Brain microvascular endothelial cell (primary cell): Measurements from ENCODE around the gene KEAP1.
A peak's percentile ranks its signal among the peaks of the same experiment; 100 is the strongest.

ENCODE experiments used
- DNase-seq: peaks from one replicate; pipeline ENCODE4 v3.0.0-alpha.2; 2020
- H3K27ac ChIP-seq: fragments of 250-450 bp; sonication (Bioruptor Pico); 2 replicates; pipeline ENCODE4 v1.5.1; 2020; ENCODE audit warnings: mild to moderate bottlenecking, moderate library complexity
- H3K27me3 ChIP-seq: fragments of 250-450 bp; sonication (Bioruptor Pico); replicated peaks from 2 replicates; pipeline ENCODE4 v1.5.1; 2020; ENCODE audit warnings: mild to moderate bottlenecking
- H3K36me3 ChIP-seq: fragments of 250-450 bp; sonication (Bioruptor Pico); replicated peaks from 2 replicates; pipeline ENCODE4 v1.5.1; 2020; ENCODE audit warnings: mild to moderate bottlenecking
- H3K4me3 ChIP-seq: 2 replicates; pipeline ENCODE4 v1.5.1; 2011; ENCODE audit warnings: low read depth, mild to moderate bottlenecking, control low read depth, low read length, moderate library complexity
- CTCF ChIP-seq: IDR thresholded peaks from 2 replicates; pipeline ENCODE4 v1.5.1; 2011; ENCODE audit warnings: low read depth, mild to moderate bottlenecking, moderate library complexity, low read length, control low read depth, inconsistent platforms; ENCODE audit errors: missing control alignments
- in situ Hi-C: cut with HindIII; loops from 2 replicates; pipeline ENCODE4 v1.10.0; 2017; ENCODE audit warnings: low sequenced_read_pairs, low pct_ligation_motif_present

KEAP1 gene

GRCh38 chr19:10499550-10500246, 3.5 kb downstream of the KEAP1 start:
- no peaks in the 10 kb centered on the region for H3K27me3 ChIP-seq
- in situ Hi-C loops: no loop called here
- no peak for TF ChIP-seq CTCF
- H3K36me3 ChIP-seq: peaks cover 28% of the 10 kb centered on the region
- H3K27ac ChIP-seq: no peak overlapping the region
- no peak for DNase-seq
- no peak overlapping the region for H3K4me3 ChIP-seq

GRCh38 chr19:10497371-10497770, 5.8 kb downstream of the KEAP1 start:
- no peak for DNase-seq
- no peak for TF ChIP-seq CTCF
- H3K27me3 ChIP-seq: no peaks in the 10 kb centered on the region
- no peak overlapping the region for H3K27ac ChIP-seq
- no peak overlapping the region for H3K4me3 ChIP-seq
- in situ Hi-C loops: no loop called here
- H3K36me3 ChIP-seq: peaks cover 33% of the 10 kb centered on the region

GRCh38 chr19:10491472-10492047, 11.6 kb downstream of the KEAP1 start:
- H3K4me3 ChIP-seq: no peak overlapping the region
- no peak for TF ChIP-seq CTCF
- no peak overlapping the region for H3K27ac ChIP-seq
- in situ Hi-C loops: no loop called here
- no peaks in the 10 kb centered on the region for H3K27me3 ChIP-seq
- no peak for DNase-seq
- peaks cover 56% of the 10 kb centered on the region for H3K36me3 ChIP-seq

GRCh38 chr19:10486551-10486950, 16.6 kb downstream of the KEAP1 start:
- in situ Hi-C loops: no loop called here
- no peaks in the 10 kb centered on the region for H3K27me3 ChIP-seq

GRCh38 chr19:10478903-10479384, 24.2 kb downstream of the KEAP1 start:
- Histone ChIP-seq H3K27ac (no peak overlapping the region), H3K27me3 (no peaks in the 10 kb centered on the region), H3K4me3 (peak overlapping the region; percentile 32), H3K36me3 (no peaks in the 10 kb centered on the region)
- peak; percentile 93 for DNase-seq
- in situ Hi-C loops: no loop called here
- peak; percentile 58 for TF ChIP-seq CTCF

More at GRCh38 chr19:10486551-10486950, 16.6 kb downstream of the KEAP1 start:
- no peak for DNase-seq
- no peak for TF ChIP-seq CTCF
- no peak overlapping the region for H3K4me3 ChIP-seq
- peaks cover 51% of the 10 kb centered on the region for H3K36me3 ChIP-seq
- no peak overlapping the region for H3K27ac ChIP-seq

- H3K4me3 ChIP-seq: no peak overlapping the region
- TF ChIP-seq CTCF: no peak
Observed at GRCh38 chr19:10478476-10478875, 24.7 kb downstream of the KEAP1 start.

More at GRCh38 chr19:10478476-10478875, 24.7 kb downstream of the KEAP1 start:
- in situ Hi-C loops: no loop called here
- no peaks in the 10 kb centered on the region for H3K27me3 ChIP-seq
- no peak overlapping the region for H3K27ac ChIP-seq
- no peak for DNase-seq
- H3K36me3 ChIP-seq: no peaks in the 10 kb centered on the region
